Measurements from ENCODE around the gene PIH1D1.

GRCh38 chr19:49442354-49442753 is 9.3 kb downstream of the PIH1D1 start:
- no peak for TF ChIP-seq CTCF (IDR thresholded peaks at IDR 0.05; ENCODE audit: low read depth, low read length, poor library complexity, severe bottlenecking)
- TF ChIP-seq EZH2phosphoT487 (IDR thresholded peaks at IDR 0.05; ENCODE audit: borderline replicate concordance, low read length): no peak
